Activated CD4-positive, alpha-beta T cell treated with anti-CD3 and anti-CD28 coated beads, Interleukin-2, amount 50 U/mL, for 1 hour (primary cell): ENCODE measurements around the gene NBL1.
A peak's percentile ranks its signal among the peaks of the same experiment; 100 is the strongest.

Experiments used
- DNase-seq: peaks from one replicate; pipeline ENCODE4 v3.0.0-alpha.2; 2020

NBL1 gene, protein sequence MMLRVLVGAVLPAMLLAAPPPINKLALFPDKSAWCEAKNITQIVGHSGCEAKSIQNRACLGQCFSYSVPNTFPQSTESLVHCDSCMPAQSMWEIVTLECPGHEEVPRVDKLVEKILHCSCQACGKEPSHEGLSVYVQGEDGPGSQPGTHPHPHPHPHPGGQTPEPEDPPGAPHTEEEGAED

DNA sequence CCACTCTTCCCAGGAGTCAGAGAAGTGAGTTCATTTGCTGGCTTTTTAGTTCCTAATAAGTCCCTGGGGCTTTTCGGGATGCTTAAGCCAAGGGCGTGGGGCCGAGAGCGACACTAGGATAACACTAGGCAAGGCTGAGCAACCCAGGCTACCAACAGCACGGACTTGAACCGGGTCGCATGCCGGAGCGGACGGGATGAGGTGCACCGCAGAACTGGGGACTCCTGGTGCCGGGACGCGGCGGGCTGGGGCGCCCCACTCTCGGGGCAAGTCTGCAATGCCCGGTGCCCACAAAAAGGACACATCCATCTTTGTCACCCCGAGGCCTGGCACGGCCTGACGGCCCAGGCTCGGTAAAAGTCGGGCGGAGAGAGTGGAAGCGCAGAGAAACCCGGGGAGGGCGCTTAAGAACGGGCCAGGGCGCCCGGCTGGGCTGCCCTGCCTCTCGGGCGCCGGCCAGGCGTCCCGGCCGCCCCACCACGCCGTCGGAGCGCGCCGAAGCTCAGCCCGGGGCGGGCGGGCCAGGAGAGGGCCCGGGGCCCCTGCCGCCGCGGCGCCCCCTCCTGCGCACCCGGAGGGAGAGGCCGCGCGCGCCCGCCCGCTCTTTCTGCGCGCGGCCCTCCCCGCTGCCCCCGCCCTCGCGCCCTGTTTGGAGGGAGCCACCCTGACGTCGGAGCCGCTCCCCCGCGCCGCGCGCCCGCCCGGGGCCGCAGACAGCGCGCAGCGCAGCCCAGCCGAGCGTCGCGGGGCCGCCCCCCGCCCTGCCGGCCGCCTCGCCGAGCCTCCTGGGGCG is at the start of gene NBL1:
Gene NBL1, plus strand, starts transcription at position 710 of the 793 bp plus-strand sequence. CDS start 10,720 bp downstream, outside the sequence.
- DNase-seq: peak; percentile 83

DNA sequence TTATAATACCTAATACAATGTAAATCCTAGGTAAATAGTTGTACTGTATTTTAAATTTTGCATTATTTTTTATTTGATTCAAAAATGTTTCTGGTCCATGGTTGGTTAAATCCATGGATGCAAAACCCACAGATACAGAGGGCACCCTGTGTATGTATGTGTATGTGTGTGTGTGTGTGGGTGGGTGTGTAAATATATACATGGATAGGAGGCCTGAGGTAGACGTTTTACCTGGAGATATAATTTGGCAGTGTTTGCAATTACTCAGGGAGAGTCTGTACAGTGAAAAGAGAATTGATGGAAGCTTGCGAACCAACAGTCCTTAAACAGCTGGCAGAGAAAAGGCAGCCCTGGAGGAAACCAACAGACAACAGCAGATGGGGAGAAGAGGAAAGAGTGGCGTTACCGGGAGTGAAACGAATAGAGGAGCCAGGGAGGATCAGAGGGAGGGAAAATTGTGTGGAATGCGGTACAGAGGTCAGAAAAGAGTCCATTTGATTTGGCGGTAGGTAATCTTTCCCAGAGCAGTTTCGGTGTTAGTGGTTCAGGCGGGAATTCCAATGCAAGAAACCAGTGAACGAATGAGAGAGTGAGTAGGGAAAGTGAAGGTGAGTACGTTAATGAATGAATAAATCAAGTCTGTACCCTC is 47.9 kb upstream of the NBL1 start:
- no peak for DNase-seq

DNA sequence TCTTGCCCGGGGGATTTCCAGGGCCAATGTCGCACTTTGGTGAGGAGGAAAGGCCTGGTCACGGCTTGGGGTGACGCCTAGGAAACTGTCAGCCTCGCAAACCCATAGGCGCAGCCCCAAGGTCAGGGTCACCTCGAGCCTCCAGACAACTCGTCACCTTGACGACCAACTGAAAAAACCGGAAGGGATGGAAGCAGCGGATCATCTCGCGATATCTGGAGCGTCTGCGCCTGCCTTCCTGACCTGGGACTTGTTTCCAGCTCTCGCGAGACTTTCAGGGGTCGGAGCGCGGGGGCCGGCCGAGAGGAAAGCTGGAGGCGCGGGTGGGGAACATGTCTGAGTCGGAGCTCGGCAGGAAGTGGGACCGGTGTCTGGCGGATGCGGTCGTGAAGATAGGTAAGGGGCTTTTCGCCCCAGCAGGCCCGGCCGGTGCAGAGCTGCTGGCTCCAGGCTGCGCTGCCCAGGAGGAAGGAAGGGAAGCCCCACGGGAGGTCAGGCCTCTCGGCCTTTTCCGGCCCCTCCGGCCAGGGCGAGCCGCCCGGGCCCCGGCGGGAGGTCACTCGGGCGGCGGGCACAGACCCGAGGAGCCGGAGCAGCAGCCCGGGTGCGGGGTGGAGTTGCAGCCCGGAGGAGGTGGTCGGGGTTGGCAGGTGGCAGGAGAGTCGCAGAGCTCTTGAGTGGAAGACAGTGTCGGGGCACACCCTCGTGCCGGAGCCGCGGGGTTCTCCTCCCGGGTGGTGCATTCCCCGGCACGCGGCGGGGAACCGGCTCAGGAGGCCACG is 47.2 kb upstream of the NBL1 start:
- DNase-seq: peak; percentile 96

DNA sequence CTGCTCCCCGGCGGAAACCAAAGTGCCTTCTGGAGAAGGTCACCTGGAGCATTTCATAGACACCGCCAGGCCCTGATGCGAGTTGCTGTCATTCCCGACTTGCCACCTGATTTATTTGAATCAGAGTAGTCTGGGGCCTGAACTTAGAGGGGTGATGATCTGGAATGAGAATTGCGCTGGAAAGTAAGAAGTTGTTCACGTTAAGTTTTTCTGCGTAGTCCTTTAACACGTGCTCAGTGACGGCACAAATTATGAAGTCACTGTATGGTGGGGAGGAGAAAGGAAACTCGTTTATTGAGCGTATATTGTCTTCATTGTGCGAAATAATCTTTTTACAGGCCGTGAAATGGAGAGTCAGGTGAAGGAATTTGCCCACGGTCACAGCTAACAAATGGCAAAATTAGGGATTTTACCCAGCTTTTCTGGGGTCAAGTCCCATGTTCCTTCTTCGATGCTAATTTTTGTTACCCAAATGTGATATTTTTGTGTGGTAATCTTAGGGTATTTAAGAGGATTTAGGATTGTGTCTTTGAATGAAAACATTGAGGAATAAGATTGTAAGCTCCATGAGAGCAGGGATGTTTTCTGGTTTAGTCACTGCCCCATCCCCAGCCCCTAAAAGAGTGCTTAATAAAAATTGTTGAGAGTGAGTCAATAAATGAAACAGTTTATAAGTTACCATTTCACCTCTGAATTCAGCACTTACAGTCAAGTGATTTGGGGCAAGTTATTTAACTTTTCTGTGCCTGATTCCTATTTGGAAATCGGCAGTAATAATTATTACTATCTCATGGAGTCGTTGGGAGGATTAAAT is 46.4 kb upstream of the NBL1 start:
- DNase-seq: no peak

DNA sequence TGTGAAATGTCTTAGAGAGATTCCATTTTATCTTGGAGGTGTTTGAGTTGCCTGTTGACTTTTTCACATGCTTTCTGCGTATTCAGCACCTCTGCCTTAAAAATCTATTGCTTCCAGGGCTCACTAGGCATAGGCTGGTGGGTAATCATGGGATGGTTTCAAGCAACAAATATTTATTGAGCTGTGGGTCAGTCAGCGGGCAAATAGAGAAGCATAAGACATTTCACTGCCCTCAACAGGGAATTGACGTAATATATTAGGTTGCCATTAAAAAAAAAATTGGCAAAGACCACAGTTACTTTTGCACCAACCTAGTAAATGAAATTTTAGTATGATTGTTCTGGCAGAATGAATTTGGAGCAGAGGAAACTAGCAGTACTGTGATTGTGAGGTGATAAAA is 44.3 kb upstream of the NBL1 start:
- no peak for DNase-seq

DNA sequence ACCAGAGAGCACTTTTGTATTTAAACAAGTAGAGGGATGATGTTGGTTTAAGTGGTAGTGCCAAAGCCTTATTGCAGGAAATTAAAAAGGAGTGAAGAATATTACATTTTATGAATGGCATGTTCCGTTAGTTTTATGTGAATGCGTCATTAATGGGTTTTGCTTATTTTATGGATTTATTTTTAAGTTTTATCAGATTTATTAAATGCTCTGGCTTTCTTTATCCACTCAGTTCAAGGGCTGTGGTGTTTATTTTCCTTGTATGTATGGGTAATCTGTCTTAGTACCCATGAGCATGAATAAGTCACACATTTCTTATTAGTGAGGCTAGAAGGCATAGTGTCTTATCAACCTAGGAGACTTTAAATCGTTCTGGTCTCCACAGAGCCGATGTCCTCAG is 41.6 kb upstream of the NBL1 start:
- no peak for DNase-seq

DNA sequence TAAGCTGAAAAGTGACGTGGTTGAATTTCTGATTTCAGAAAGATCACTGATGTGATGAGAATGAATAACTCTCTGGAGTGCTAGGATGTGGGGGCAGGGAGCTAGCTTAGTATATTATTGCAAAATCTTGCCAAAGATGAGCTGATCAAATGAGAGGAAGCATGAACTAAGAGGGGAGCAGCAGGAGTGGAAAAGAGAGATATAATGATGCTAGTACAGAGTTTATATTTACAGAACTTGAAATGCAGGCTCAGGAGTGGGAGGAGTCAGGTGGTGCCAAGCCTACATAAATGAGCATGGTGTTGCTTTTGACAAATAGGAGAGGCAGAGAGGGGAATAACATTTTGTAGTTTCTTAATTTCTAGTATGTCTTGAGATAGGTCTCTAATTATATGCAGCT is 38.1 kb upstream of the NBL1 start:
- DNase-seq: no peak

DNA sequence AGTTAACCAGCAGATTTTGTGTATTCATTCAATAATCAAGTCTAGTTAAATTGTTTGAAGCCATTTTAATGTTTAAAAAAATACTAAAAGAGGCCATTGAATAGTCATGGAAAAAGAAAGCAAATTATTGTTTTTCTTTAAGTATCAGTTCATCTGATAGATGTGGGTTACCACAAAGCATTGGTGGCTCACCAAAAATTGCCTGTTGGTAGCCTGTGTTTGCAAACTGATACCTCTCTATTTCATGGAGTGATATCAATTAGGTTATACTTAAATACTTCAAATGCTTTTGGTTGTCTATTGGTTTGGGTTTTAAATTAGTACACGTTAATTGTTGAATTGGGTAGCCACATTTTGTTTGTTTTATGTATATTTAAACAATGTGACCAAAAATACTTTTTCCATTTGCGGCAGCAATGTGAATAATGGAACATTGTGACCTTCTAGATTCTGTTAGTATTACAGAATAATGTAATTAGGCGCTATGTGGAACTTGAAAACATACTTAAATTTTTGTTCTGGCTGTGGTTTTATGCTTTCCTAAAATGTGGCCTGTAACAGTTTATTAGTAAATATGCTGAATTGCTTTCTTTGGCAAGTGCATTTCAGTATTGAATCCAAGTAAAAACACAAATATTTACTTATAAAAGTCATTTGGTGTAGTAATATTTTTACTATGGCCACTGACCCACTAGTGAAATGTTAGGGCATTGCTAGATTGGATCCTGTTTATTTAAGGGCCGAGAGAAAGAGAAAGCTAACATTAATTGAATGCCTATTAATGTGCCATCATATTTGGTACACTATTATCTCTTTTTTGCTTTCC is 37.1 kb upstream of the NBL1 start:
- peak; percentile 47 for DNase-seq

DNA sequence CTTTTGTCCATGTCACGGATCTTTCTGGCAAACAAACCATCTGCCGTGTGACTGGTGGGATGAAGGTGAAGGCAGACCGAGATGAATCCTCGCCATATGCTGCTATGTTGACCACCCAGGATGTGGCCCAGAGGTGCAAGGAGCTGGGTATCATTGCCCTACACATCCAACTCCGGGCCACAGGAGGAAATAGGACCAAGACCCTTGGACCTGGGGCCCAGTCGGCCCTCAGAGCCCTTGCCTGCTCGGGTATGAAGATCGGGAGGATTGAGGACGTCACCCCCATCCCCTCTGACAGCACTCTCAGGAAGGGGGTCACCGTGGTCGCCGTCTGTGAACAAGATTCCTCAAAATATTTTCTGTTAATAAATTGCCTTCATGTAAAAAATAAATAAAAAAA is 35.9 kb upstream of the NBL1 start:
- no peak for DNase-seq

DNA sequence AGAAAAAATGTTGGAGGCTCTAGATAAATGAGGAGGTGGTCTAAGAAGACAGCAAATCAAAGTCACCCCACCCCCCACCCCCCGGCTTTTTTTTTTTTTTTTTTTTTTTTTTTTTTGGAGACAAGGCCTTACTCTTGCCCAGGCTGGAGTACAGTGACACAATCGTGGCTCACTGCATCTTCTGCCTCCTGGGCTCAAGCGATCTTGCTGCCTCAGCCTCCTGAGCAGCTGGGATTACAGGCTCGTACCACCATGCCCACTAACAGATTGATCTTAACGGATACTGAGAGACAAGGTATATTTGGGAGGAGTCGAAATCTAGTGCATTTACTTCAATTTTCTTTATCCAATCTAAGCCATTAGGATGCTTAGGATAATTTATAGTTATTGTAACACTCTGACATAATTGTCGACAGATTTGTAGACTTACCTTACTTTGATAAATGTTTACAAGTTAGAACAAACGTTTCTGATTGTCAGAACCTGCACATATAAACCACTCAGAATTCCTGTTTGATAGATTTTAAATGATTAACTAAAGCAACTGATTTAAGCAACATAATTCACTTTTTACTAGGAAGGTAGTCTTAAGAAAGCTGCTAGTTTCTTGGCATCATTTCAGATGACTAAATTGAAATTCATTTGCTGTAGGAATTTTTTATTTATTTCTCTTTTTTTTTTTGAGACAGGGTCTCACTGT is 33.7 kb upstream of the NBL1 start:
- no peak for DNase-seq

DNA sequence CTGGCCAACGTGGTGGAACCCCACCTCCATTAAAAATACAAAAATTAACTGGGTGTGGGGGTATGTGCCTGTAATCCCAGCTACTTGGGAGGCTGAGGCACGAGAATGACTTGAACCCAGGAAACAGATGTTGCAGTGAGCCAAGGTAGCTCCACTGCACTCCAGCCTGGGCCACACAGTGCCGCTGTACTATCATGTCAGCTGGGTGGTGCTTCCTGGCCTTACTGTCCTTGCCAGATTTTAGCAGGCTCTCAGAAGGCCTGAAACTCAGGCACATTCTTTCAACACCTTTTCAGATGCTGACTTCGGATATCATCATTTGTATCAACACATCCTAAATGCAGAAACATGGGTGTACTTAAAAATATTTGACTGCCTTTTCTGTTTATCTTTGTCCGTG is 31.6 kb upstream of the NBL1 start:
- DNase-seq: no peak

DNA sequence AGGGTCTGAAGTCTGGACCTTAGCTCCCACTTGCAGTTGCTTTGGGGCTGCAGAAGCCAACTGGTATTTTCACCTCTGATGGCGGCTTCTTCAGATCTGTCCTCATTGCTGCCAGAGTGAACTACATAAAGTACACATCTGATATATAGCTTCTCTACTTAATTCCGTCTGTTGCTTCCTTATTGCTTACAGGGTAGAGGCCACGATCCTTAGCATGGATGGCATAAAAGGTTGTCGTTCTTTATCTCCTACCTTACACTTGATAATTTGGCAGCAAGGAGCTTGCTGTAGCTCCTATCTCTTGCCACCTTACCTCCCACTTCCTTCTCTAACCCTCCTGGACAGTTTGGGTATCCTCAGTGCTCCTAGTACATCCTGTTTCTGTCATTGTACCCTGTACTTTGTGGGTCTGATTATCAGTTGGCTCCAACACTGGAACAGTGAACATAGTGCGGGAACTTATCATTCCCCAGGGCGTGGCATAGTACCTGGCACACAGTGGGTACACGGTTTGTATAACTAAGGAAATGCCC is 30.9 kb upstream of the NBL1 start:
- DNase-seq: no peak

DNA sequence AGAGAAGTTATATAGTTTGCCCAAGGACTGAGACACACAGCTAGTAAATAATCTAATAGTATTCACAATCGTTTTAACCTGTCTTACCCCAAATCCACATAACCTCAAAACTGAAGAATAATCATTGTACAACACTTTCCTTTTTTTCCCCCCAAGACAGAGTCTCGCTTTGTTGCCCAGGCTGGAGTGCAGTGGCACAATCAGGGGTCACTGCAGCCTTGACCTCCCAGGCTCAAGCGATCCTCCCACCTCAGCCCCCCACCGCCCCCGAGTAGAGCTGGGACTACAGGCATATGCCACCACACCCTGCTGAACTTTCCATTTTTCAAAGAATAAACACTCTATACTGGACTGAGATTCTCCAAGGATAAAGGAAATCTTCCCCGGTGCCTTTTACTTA is 28.7 kb upstream of the NBL1 start:
- no peak for DNase-seq

DNA sequence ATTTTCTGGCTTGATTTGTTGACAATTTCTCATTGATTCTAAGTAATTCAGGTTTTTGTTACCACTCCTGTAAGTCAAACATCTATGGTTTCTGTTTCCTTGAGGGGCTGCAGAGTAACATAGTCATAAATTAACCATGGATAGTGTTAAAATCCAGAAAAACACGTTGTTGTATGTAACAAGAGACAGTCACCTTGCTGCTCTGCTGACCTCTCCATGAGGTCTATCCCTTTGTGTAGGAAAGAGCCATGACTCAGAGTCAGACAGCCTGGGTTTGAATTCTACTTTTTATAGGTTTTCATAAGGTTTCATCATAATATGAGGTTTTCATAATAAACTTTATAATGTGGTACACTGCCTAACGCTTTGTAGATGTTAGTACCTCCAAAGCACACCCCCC is 27.6 kb upstream of the NBL1 start:
- DNase-seq: no peak

DNA sequence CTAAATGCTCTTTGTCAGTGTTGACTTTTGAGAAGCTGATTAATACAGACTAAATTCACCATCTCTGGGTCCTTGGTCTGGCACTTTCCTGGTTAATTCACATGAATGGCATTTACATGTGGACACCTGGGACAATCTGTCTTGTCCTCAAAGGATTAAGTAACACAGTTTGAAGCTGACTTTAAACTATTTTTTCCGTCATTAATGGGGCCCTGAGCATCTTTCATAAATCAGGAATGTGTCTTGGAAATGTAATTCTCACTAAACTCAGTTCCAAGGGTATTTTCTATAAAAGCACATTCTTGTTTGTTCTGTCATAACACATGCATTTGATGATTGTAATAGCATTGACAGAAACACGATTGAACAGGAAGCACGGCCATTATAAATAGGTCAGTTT is 26.7 kb upstream of the NBL1 start:
- DNase-seq: no peak

DNA sequence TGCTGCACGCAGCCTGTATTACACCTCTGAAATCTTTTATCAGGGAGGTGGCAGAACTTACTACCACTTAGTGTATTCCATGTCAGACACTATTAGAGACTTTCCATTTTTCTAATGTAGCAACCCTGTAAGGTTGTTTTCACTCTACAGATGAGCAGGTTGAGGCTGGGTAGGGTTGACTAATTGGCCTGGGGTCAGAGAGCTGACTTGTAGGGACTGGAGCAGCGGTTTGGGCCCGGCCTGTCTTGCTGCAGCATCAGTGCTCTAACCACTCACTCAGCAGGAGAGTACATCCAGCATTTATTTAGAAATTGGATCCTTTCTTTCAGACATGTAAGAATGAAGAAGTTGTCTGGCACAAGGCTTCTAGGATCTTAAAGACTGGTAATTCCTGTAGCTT is 25.7 kb upstream of the NBL1 start:
- no peak for DNase-seq

DNA sequence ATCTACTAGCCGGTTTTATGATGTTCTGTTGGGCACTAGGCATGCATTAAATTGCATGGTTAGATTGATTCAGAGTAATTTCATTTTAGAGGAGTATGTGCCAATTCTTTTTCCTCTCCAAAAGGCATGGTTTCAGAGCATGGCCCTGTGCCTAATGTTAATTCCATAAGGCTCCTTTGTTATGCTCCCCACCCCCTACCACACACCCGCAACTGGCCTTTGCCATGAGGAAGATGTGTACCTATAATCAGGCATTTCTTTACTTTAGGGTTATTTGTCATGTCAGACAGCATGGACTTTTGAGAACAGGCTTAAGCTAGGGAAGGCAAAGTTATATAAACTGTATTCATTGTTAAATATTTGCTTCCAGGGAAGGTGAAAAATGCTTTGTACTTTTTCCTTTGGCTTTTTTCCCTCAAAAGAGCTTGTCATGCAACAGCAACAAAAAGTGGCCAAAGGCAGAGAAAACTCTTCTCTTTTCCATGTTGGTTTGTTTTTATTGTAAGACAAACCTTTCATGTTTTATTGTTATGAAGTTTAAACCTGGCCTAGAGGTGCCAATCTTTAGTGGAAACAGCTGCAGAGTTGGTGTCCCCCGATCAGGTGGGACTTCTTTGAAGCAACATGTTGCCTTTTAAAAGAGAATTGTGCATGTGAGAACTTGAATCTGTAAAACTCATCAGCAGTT is 24.3 kb upstream of the NBL1 start:
- no peak for DNase-seq

DNA sequence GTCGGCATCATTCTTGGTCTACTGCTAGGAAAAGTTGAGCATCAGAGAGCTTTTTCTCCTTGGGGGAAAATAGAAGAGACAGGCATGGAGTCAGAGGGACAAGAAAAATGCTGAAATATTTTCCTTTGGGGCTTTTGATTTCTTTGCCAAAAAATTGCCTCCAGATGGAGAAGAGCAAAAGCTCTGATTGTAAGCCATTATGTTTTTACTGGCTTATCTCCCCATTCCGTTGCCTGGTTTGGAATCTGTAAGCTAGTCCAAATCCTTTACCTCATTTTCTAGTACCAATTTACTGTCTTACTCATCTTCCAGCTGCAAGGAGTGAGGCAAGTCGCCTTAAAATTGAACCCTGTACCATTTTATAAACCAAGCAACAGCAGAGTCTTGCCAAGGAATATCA is 23.3 kb upstream of the NBL1 start:
- no peak for DNase-seq

DNA sequence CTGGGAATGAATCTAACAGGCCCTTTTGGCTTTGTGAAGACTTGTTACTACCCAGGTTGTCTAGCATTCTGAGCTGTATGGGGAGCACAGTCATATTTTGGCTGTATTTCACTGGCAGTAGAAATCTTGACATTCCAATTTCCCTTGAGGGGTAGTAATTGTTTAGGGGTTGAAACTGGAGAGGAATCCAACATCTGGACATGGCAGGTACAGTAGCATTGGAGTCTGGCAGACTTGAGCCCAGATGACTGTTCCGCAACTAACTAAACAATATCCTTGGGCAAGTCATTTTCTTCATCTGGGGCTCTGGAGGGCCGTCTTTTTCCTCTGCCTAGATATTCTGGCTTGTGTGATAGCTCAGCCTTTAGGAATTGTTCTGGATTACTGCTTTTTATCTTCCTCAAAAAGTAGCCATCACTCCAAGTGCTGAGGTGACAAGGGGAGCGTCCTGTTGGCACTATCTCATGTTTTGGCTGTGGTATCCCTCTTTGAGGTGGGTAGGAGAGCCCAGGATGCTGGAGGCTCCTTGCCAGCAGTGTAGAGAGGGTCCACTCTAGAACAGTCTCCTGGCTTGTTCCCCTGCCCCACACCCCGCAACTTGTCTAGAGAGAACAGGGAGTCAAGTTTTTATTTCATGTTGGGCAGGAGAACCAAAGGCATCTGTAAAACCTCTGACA is 22.7 kb upstream of the NBL1 start:
- no peak for DNase-seq

DNA sequence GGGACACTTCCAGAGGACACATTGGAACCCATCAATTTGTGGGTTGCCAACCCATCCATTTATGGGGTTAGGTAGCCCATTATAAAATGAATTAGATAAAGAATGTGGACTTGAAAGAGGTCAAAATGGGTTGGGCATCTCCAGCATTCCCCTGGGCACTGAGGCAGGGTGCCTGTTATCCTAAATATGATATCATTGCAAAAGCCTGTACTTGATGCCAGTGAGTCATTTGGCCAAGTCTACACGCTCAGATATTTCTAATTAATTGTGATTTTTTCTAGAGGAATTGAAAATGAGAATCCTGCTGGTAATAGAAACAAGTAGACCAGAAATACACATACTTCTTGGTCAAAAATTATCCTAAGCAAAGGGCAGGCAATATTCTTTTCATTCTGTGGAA is 21.9 kb upstream of the NBL1 start:
- no peak for DNase-seq
